ENCODE data around the gene PCLO.

DNA sequence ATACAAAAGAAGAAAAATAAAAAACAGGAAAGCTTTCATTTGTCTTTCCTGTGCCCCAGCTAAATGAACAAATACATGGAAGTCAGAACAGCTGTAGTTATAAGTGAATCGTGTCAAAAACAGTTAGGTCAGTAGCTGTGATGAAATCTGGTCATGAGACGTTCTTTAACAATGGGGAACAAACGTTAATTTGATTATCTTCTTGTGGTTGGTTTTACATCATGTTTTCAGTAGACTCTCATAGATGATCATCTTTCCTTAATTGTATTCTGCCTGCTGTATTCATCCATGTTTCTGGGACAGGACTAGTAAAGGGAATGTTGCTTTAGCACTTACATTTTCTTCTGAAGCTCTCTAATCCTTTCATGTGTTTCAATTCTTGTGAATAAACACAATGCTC, 97.0 kb downstream of the PCLO start:
- TF ChIP-seq, protein P1, sequence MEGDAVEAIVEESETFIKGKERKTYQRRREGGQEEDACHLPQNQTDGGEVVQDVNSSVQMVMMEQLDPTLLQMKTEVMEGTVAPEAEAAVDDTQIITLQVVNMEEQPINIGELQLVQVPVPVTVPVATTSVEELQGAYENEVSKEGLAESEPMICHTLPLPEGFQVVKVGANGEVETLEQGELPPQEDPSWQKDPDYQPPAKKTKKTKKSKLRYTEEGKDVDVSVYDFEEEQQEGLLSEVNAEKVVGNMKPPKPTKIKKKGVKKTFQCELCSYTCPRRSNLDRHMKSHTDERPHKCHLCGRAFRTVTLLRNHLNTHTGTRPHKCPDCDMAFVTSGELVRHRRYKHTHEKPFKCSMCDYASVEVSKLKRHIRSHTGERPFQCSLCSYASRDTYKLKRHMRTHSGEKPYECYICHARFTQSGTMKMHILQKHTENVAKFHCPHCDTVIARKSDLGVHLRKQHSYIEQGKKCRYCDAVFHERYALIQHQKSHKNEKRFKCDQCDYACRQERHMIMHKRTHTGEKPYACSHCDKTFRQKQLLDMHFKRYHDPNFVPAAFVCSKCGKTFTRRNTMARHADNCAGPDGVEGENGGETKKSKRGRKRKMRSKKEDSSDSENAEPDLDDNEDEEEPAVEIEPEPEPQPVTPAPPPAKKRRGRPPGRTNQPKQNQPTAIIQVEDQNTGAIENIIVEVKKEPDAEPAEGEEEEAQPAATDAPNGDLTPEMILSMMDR (IDR thresholded peaks at IDR 0.05) = no peak
- TF ChIP-seq POLR2A (IDR thresholded peaks at IDR 0.05; ENCODE audit: low read depth) = no peak

Data from esophagus muscularis mucosa (tissue), 3 donors.